Measurements from ENCODE around the gene GLT8D2. TPM values are rescaled to one million over a fixed set of nuclear protein-coding genes. Genes with fewer than 3 reads are reported as not detected.

GLT8D2 gene
- total and polyA plus RNA-seq, 2 of the 13 experiments (the other 11 are each of a cell fraction or from before 2014, with no cell fraction given), result not detected

DNA sequence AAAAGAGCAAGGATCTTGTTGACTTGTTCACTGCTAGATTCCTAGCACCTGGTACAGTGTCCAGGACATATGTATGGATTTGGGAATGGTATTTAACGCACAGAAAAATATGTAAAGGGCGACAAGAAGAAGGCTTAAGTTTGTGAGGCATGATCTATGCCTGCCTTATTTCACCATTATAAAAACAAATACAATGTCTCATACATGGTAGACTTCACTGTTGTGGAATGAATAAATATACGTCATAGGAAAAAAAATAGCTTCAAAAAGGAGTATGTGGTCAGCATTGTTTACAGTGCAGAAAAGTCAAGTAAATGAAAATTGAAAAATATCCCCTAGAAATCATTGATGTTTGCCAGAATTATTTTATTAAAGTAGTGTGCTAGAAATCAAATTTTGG is 44.3 kb upstream of the GLT8D2 start:
- in situ Hi-C loops (cut with HindIII; ENCODE audit: extremely low pct_ligation_motif_present, low pct_unique_long_range_greater_than_20kb), result no loop called here
- DNase-seq (ENCODE audit: low spot score), result no peak

More for the DNA sequence above, 44.3 kb upstream of the GLT8D2 start:
- Histone ChIP-seq H3K9ac (ENCODE audit: insufficient read depth, low read depth, low read length) (no peak overlapping the region), H3K27me3 (ENCODE audit: control insufficient read depth in 1 of 2, insufficient read depth in 2 of 2, low read length in 2 of 2) (no peaks in the 10 kb centered on the region), H2AFZ (ENCODE audit: low read length) (no peak overlapping the region), H3K4me3 (replicated peaks in 1 of 3; ENCODE audit: insufficient read depth in 1 of 3, low read depth in 2 of 3, low read length in 3 of 3) (no peak overlapping the region), H3K4me2 (ENCODE audit: low read depth, low read length) (no peak overlapping the region), H3K36me3 (replicated peaks in 1 of 2; ENCODE audit: control insufficient read depth in 1 of 2, insufficient read depth in 2 of 2, low read length in 2 of 2) (peaks cover 0 to 2% of the 10 kb centered on the region in 2 experiments; a peak in 1 of 5 replicates), H3K27ac (ENCODE audit: extremely low read length, insufficient read depth, low read length) (no peak overlapping the region), H4K20me1 (ENCODE audit: insufficient read depth, low read length) (no peaks in the 10 kb centered on the region), H3K79me2 (ENCODE audit: insufficient read depth, low read length) (no peaks in the 10 kb centered on the region), H3K4me1 (ENCODE audit: insufficient read depth, low read length) (no peaks in the 10 kb centered on the region), H3K9me3 (ENCODE audit: low read length) (no peaks in the 10 kb centered on the region)
- WGBS (ENCODE audit: low lambda C conversion rate), result 97% methylated on average over 3 of the region's 3 CpGs
- ChIA-PET CTCF (ENCODE audit: low intra/inter-chr PET ratio, low total read pairs) (no interaction called here), POLR2A (no interaction called here)
- BruUV-seq (replicated peaks), result no TSS peak
- ATAC-seq, result no peak
- no peak for FAIRE-seq
- intact Hi-C loops (cut with micrococcal nuclease; ENCODE audit: unreplicated experiment), result no loop called here
- TF ChIP-seq MBD4 (IDR thresholded peaks at IDR 0.05; ENCODE audit: borderline replicate concordance, low read length) (no peak), BHLHE40 (IDR thresholded peaks at IDR 0.05; ENCODE audit: low read length) (no peak), ZFP82 (CRISPR knock-in tag; IDR thresholded peaks at IDR 0.05; ENCODE audit: borderline replicate concordance) (no peak), POLR2A (IDR thresholded peaks at IDR 0.05; ENCODE audit: insufficient read depth in 1 of 2, low read depth in 2 of 2, low read length in 2 of 2) (no peak), GATAD1 (CRISPR knock-in tag; IDR thresholded peaks at IDR 0.05) (no peak), ZFP36L1 (CRISPR knock-in tag; IDR thresholded peaks at IDR 0.05) (no peak), ARNTL (CRISPR knock-in tag; IDR thresholded peaks at IDR 0.05) (no peak), REPIN1 (CRISPR knock-in tag; IDR thresholded peaks at IDR 0.05; ENCODE audit: borderline replicate concordance, low read depth) (no peak), ZSCAN21 (CRISPR knock-in tag; IDR thresholded peaks at IDR 0.05; ENCODE audit: borderline replicate concordance) (no peak), ZNF546 (CRISPR knock-in tag; conservative IDR thresholded peaks at IDR 0.05) (no peak), ZFX (CRISPR knock-in tag; IDR thresholded peaks at IDR 0.05; ENCODE audit: low read depth) (no peak)
- TF ChIP-seq, protein P1, sequence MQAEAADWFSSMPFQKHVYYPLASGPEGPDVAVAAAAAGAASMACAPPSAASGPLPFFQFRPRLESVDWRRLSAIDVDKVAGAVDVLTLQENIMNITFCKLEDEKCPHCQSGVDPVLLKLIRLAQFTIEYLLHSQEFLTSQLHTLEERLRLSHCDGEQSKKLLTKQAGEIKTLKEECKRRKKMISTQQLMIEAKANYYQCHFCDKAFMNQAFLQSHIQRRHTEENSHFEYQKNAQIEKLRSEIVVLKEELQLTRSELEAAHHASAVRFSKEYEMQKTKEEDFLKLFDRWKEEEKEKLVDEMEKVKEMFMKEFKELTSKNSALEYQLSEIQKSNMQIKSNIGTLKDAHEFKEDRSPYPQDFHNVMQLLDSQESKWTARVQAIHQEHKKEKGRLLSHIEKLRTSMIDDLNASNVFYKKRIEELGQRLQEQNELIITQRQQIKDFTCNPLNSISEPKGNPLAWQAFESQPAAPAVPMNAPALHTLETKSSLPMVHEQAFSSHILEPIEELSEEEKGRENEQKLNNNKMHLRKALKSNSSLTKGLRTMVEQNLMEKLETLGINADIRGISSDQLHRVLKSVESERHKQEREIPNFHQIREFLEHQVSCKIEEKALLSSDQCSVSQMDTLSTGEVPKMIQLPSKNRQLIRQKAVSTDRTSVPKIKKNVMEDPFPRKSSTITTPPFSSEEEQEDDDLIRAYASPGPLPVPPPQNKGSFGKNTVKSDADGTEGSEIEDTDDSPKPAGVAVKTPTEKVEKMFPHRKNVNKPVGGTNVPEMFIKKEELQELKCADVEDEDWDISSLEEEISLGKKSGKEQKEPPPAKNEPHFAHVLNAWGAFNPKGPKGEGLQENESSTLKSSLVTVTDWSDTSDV (CRISPR knock-in tag; IDR thresholded peaks at IDR 0.05), result no peak
